PC-3 (cell line): Measurements from ENCODE around the gene AGAP3.

Source experiments
- CTCF ChIP-seq: fragments of 300-600 bp; sonication (generic); conservative IDR thresholded peaks from 2 replicates; pipeline ENCODE4 v1.5.1; 2017; ENCODE audit warnings: antibody characterized with exemption, low read depth, mild to moderate bottlenecking, low read length
- EZH2 ChIP-seq: fragments of 300-600 bp; sonication (generic); IDR thresholded peaks from one replicate; pipeline ENCODE4 v1.6.1; 2017; ENCODE audit warnings: antibody characterized with exemption, mild to moderate bottlenecking, low read length; ENCODE audit not compliant: unreplicated experiment
- EZH2phosphoT487 ChIP-seq: fragments of 300-600 bp; sonication (generic); IDR thresholded peaks from 2 replicates; pipeline ENCODE4 v1.6.1; 2018; ENCODE audit warnings: mild to moderate bottlenecking, antibody characterized with exemption, low read length, borderline replicate concordance

GRCh38 chr7:151085329-151085690 lies 965 bp upstream of the AGAP3 start:
- TF ChIP-seq CTCF = no peak
- no peak for TF ChIP-seq EZH2
- TF ChIP-seq EZH2phosphoT487 = no peak
